SK-MEL-5 (cell line): ENCODE measurements around the gene PTGR3. TPM values are rescaled to one million over a fixed set of nuclear protein-coding genes. Genes with fewer than 3 reads are reported as not detected.

ENCODE experiments used
- DNase-seq: peaks from one replicate; pipeline ENCODE4 v3.0.0-alpha.2; 2016; ENCODE audit warnings: low read depth, low spot score
- in situ Hi-C: cut with HindIII; loops from 2 replicates; pipeline ENCODE4 v1.10.0; 2016; ENCODE audit warnings: low sequenced_read_pairs, high pct_unique_total_duplicates, low pct_unique_long_range_greater_than_20kb
- total RNA-seq: library from RNA; depleted of rRNA; stranded (reverse); fragments of >200 nt; shearing (Covaris generic); gene quantifications from 2 replicates; pipeline ENCODE4 v1.2.3, GENCODE V29; 2014

Gene PTGR3
- total RNA-seq, 1 experiment from 2014 or later, result 10.0 TPM

DNA sequence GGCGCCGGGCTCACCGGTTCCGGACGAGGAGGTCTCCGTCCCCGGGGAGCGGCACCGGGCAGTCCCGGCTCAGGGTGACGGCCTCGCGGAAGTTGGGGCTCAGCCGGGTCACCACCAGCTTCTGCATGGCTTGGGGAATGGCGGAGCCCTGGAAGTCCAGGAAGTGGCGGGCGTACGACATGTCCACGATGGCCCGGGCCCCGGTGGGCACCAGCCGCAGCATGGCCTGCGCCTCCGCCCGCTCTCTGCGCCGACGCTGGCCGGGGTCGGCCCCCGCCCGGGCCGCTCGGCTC is 157 bp downstream of the PTGR3 start:
- DNase-seq, result no peak
- in situ Hi-C loops, result no loop called here

DNA sequence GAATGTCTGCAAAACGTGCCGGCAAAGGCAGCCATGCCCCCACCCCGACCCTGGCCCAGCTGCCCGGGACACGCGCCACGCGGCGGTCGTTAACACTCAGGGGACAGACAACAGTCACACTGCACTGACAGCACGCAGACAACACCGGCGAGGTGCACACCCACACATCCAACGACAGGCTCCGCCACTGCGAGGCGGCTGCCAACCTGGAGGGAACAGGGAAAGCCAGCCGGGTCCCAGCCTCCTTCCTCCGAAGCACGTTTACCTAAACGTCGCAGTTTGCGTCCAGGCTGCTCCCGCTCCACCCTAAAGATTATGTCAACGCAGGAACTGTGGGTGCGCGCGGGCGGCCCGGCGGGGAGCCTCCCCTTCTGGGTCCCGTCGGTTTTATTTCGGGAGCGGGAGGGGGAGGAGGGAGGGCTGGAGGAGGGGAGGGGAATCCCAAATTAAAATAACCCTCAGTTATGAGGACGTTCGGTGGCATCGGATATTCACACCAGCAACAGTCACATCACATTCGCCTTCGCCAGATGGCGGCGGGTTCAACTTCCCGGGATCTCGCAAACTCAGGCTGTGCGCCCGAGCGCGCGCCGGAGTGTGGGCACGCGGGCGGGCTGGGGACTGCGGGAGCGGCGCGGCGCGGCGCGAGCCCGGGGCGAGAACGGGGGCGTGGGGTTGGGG is 644 bp downstream of the PTGR3 start:
- DNase-seq, result peak; percentile 42
- in situ Hi-C loops, result no loop called here

DNA sequence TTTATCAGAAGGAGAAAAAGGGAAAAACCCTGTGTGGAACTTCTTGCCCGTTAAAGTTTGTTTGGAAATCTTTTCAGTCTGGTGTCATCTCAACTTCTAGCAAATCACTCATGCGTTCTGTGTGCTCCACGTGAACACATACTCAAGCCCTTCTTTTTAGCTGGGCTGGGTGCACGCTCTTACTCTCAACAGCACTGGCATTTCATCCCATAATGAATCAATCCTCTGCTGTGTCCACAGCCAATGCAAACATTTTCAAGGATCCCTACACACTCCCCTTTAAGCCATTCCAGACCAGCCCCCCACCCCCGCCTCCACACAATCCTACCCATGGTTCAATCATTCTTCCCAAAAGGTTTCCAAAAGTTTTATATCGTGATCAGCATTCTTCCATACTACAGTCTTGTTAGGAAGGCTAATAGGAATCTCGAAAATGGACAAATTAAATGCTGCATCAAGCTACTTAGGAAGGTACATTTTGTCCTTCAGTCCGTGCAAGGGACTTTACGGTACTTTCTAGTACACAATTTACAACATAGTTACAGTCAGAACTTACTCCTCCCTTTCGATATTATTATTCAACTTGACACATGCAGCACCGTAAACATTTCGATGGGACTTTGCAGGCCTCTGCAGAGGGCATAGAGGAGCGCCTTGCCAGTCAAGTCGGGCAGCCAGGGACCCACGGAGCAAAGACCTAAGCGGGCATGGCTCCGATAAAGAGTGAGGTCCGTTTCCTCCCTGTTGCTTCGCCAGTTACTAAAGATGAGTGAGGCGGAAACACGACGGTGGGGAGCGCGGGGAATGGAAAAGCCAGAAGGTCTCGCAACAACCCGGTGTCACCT is 1.4 kb downstream of the PTGR3 start:
- in situ Hi-C loops, result no loop called here
- peak; percentile 2 for DNase-seq

DNA sequence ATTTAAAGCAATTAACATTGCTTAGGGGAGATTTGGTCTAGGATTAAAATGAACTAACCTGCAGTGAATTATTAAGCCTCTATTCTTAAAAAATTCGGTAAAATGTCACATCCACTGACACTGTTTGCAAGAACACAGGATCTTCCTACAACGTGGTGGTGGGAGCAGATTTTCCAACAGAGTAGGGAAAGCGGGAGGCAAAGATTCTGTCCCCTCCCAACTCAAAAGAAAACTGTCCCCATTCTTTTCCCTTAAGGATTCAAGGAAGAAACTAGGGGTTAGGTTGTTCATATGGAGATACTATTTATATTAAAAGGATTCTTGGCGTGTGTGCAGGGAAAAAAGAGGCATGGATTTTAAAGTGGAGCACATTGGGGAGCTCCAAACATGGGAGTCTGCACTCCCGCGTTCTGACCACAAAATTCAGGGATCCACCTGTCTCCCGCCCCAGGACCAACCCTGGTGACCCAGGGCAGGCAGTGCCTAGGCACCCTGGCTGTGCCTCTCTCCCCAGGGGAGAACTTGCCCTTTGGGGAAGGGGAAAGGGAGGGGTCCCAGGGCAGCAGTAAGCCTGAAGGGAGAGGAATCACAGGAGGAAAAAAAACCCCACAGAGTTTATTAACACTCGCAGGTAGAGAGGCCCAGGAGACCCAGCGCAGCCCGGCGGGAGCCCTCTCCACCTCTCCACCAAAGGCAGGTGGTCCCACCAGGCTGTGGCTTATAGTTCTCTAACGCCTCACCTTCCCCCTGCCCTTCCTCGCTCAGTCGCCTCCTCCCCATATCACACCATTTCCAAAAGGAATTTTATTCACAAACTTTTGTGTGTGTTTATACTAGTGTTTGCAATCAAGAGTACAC is 2.3 kb downstream of the PTGR3 start:
- in situ Hi-C loops, result no loop called here
- DNase-seq, result no peak

DNA sequence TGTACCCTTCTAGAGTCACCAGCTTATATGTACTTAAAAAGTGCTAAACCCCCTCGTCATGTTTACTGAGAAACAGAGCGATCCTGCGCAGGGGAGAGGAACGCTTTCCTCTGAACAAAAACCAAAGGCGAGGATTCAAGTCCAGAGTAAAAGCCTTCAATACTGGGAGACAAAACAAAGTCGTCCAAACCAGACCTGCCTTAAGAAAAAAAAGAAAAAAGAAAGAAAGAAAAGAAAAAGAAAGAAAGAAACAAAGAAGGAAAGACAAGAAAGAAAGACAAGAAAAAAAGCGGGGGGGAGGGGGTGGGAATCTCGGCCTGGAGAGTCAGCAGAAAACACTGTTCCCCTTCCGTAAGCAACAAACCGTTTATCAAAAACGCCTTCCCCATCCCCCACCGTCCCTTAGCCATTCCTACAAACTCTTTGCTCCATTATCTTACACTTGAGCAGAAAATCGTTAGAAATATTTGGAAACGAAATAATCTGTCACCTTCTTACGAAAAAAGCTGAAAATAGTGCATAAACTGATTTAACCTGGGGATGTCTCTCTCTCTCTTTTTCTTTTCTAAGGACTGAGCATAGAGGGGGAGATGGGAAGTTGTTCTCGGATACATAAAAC is 3.3 kb downstream of the PTGR3 start:
- no peak for DNase-seq
- in situ Hi-C loops, result no loop called here

DNA sequence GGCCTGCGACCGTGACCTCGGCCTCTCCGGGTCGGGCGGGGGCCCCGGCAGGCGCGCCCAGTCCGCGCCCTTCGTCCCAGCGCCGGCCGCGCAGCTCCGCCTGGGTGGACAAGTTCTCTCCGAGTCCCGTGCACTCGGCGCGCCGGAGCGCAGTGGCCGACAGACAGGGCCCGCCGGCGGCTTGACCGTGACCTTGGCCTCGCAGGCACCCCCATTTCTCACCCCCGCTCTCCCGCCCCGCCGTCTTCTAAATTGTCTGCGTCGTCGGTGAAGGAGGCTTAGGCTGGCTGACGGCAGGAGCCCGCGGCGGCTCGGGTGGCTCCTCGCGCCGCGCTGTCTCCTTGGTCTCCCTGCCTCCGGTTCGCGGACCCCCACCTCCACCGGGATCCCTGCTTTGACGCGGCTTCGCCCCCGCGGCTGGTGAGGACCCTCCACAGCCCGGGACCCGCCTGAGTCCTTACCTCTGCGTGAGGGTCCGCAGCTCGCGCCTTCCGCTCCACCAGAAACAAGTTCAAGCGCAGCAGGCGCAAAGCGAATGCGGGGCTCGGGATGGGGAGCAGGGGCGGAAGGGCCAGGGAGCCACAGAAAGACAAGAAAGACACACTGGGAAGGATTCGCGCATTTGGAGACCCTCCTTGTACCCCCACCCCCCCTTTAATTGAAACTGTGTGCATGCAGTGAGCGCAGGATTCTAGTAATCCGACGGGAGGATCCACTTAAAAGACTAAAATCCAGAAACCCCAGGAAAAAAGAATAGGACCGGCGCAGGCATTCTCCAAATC is 4.0 kb downstream of the PTGR3 start:
- DNase-seq, result no peak
- in situ Hi-C loops, result no loop called here

DNA sequence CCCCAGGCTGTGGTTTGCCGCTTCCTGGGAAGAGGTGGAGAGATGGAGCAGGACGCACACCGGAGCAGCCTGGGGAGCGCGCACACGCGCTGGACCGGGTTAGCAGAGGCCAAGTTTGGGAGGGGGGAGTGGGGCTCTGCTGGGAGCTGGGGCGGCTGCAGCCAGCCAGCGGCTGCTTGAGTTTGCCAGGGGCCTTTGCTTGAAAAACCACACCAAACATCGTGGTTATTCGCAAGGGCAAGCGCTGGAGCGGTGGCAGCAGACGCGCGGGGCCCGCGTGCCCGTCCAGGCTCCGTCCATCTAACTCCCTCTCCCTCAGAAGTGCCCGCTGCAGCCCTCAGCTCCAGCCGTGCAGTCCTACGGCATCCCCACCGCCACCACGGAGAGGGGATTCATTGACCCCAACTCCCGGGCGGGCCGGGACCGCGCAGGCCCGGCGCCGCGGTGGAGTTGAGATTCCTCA is 4.6 kb downstream of the PTGR3 start:
- in situ Hi-C loops, result no loop called here

DNA sequence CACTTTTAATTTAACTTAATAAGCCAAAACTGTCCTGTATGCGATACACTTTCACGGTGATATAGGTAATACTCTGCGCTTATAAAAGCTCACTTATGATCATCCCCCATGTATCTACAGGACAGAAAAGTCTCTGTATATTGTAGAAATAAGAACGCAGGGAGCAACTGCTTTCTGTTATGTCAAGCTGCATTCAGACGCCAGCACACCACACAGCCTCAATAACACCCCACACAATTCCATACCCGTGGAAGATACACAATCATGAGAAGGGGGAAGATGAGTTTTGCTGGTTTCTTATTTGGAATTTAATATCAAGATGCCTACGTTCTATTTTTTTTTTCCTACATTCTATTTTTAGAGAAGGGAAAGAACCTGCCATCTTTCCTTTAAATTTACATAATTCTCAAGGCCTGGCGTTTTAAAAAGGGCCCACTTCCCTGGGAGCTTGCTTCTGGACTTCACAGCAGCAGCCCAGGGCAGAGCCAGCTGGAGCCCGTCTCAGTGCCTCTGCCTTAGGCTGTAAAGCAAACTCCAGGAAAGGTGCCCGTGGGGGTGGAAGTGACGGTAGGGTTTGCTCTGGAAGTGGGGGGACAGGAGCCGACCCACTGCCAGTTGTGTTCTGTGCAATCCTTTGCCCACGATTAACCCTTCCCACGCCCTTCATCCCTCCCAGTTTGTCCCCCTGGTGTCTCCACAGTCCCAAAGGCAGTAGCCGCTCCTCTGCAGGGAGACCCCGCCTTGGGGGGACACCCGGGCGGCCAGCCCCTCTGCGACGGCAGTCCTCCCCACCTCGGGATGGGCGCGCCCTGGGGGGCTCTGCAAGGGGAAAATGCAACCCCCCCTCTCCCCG is 5.3 kb downstream of the PTGR3 start:
- in situ Hi-C loops, result no loop called here

More for the DNA sequence above, 4.6 kb downstream of the PTGR3 start:
- DNase-seq, result no peak

DNA sequence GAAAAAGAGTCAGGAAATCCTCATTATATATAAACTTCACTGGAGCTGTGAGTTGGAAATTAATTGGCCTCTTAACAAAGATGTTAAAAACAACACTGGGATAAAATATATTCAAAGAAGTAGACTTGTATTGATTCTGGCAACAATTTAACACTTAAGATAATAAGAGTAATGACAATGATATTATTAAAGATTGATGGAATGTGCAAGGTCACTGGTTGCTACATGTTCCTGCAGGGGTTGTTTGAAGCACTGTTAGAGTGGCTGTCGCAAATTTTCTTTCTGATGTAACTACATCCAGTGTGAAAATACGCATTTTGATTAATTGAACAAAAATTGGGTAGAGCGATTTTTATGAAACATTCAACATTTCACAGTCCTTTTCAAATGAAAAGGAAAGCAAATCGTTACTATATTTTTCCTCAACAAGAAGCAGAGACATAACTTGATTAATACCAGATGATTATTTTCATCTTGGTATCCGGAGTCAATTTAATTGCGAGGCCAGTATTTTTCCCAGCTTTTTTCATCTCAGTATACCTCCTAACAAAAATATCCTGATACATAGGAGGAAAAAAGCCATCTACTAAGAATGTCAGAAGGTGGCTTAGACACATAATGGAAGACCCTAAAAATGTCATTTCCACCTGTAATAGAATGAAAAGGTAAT is 6.1 kb downstream of the PTGR3 start:
- DNase-seq, result no peak
- in situ Hi-C loops, result no loop called here

More for the DNA sequence above, 5.3 kb downstream of the PTGR3 start:
- no peak for DNase-seq

DNA sequence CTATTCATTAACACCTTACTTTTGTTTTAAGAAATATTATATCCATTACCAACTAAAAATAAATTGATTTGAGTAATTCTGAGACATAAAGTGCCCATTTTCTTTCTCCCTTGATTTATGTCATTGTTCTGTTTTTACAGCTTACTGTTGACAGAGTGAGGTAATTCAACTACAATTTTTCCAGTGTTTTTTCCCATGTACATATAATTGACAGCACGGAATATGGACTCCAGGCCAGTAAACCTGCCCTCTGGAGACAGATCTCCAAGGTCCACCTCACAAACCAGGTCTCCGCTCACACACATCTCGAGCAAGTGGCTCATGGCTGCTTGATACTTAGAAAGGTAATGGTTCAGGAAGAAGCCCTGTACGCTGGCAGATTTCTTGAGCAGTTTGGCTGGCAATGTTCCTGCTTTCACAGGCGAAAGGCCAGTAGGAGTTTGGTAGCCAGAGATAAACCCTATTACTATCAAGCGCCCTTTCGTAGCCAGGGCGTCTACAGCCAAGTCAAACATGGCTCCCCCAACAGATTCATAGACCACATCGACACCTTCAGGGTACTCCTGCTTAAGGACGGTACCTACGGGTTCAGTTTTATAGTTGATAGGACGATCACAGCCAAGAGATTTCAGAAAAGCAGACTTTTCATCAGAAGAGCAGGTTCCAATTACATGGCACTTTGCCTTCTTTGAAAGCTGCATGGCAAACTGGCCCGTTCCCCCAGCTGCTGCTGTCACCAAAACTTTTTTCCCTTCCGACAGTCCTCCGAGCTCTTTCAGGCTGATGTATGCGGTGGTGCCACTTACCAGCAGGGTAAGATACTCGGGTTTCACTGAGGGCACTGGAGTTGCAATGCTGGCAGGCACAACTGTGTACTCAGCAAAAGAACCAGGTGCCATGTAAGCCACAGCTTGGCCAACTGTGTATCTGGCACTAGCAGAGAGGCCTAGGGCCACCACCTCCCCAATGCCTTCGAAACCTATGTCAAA is 7.4 kb downstream of the PTGR3 start:
- DNase-seq, result no peak
- in situ Hi-C loops, result no loop called here

DNA sequence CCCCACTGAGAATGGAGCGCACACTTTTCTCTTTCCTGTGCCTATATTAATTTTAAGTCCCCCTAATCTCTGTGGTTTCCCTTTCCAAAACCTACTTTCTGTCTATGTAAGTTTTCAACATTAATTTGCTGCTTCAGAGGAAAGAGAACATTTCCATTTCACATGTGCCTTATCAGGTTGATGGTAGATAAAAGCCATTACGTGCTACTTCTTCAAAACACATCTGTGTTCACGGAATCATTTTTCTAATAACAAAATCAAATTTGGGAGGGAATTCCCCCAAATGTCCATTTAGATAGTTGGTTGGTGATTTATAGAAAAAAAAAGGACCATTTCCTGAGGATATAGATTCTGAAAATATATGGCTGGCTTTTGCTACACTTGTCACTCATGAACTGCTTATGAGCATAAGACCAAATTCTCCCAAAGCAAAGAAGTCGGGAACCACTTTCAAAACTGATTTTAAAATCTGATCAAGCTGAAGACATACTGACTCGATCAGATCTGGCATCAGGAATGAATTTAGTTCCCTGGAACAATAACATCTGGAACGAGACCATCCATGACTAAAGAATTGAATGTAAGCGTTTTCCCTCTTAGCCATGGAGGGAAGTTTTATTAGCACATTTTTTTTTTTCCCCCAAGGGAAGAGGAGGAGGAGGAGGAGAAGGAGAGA is 8.2 kb downstream of the PTGR3 start:
- DNase-seq, result no peak
- in situ Hi-C loops, result no loop called here

DNA sequence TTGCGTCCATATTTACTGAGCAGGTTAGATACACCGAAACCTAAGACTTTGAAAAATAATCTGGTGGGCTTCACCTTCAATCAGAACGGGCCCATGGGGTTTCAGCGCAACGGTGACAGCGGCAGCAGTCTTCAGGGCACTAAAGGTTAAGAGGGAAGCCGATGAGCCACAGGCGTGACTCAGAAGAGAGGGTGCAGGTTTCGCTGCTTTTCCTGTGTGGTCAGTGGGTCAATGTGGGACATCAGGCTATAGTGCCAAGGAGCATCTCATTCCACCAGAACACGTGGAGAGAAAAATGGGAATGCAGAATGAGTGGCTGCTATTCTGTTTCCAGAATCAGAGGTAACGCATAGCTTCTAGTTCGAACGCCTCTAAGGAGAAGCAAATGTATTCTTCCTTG is 8.9 kb downstream of the PTGR3 start:
- no peak for DNase-seq
- in situ Hi-C loops, result no loop called here

DNA sequence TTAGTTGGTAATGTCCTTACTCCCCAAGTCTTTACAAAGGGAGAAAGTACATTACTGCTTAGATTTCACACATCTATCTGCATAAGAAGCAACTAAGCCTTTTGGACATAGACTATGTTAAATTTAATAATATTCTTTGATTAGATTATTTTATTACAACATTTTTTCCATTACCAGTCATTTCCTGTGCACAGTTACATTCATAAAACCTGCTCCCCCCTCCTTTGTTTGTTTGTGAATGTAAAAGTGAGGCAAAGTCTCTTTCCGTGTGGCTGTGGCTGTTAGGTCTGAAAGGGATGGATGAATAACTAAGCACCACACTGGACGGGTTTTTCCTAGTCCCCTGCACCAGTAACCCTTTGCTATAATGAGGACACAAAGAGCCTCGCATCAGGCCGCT is 9.6 kb downstream of the PTGR3 start:
- DNase-seq, result no peak
- in situ Hi-C loops, result no loop called here

DNA sequence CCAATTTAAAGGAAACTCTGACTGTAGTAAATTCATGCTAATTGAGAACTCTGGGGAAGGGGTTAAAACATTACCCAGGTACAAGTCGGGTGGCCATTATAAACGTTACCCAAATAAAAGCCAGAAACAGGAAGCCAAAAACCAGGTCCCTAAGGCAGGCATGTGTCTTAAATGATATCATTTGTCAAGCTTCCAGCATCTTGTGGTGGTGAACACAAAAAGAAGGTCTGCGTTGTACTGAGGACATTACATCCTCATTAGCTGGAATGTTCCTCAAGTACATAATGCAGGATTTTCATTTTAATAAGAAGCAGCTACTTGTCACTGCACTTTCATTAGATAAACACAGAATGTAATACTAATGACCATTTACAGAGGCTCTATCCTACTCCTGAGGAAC is 10.9 kb downstream of the PTGR3 start:
- DNase-seq, result no peak
- in situ Hi-C loops, result no loop called here
